Medulla oblongata (tissue), 1 donor: ENCODE results near the gene ZSWIM6.

Source experiments
- DNase-seq: peaks from one replicate; pipeline ENCODE4 v3.0.0-alpha.2; 2015; ENCODE audit errors: extremely low spot score

The ZSWIM6 gene

GRCh38 chr5:61591859-61592258 is 259.8 kb downstream of the ZSWIM6 start:
- DNase-seq, result no peak

- no peak for DNase-seq
These were observed 263.4 kb downstream of the ZSWIM6 start for GRCh38 chr5:61595426-61595825.
